Omental fat pad (tissue), 4 donors: ENCODE measurements around the gene TREH. TPM values are rescaled to one million over a fixed set of nuclear protein-coding genes. Genes with fewer than 3 reads are reported as not detected.

Experiments used
- ATAC-seq: fragments of 150-250 bp; one replicate; pipeline ENCODE4 v1.9.1; 2016; ENCODE audit warnings: mild to moderate bottlenecking, moderate library complexity; ENCODE audit not compliant: low FRiP score
- DNase-seq: peaks from one replicate; pipeline ENCODE4 v3.0.0-alpha.2; 2019; ENCODE audit warnings: low spot score
- CTCF ChIP-seq, 3 donors: fragments of 450-650 bp; IDR thresholded peaks; one replicate each; pipeline ENCODE4 v1.5.1; 2016 to 2017; ENCODE audit warnings: antibody characterized with exemption in 3 of 3, mild to moderate bottlenecking in 3 of 3, moderate library complexity in 2 of 3
- total RNA-seq, 4 donors: library from RNA; depleted of rRNA; stranded (reverse); fragments of >200 nt; gene quantifications; one replicate each; pipeline ENCODE4 v1.1.0, GENCODE V29; 2016

The TREH gene
- total RNA-seq, 4 donors from 2014 or later, result not detected

GRCh38 chr11:118699506-118700220 lies 20.2 kb upstream of the TREH start:
- no peak for ATAC-seq
- DNase-seq, result no peak

GRCh38 chr11:118697346-118697745 lies 17.9 kb upstream of the TREH start:
- DNase-seq (no peak), ATAC-seq (no peak)
- no peak for TF ChIP-seq CTCF (IDR thresholded peaks at IDR 0.05)

More at GRCh38 chr11:118699506-118700220, 20.2 kb upstream of the TREH start:
- no peak for TF ChIP-seq CTCF (IDR thresholded peaks at IDR 0.05)

- ATAC-seq (no peak), DNase-seq (no peak)
- no peak for TF ChIP-seq CTCF (IDR thresholded peaks at IDR 0.05)
Observed at GRCh38 chr11:118696673-118697226, 17.3 kb upstream of the TREH start.

GRCh38 chr11:118694771-118695170 lies 15.3 kb upstream of the TREH start:
- no peak for DNase-seq
- no peak for TF ChIP-seq CTCF (IDR thresholded peaks at IDR 0.05)
- no peak for ATAC-seq

- ATAC-seq (no peak), DNase-seq (no peak)
- no peak for TF ChIP-seq CTCF (IDR thresholded peaks at IDR 0.05)
Observed at GRCh38 chr11:118694185-118694584, 14.7 kb upstream of the TREH start.

GRCh38 chr11:118691926-118692830 lies 12.7 kb upstream of the TREH start:
- DNase-seq, result no peak
- ATAC-seq, result no peak
- TF ChIP-seq CTCF (IDR thresholded peaks at IDR 0.05), result no peak
